Measurements from ENCODE around the gene NFX1. TPM values are rescaled to one million over a fixed set of nuclear protein-coding genes. Genes with fewer than 3 reads are reported as not detected.
A peak's percentile ranks its signal among the peaks of the same experiment; 100 is the strongest.
"Not testable (repeated sequence)": the region's sequence is repeated elsewhere in the genome, so short reads cannot be mapped to it uniquely, and the experiment has no call there.

NFX1 gene
- total and polyA plus RNA-seq, 9 of the 15 experiments (the other 6 are each of a cell fraction or from before 2014, with no cell fraction given) = 8.8 to 38.9 (median 26.8) TPM

GRCh38 chr9:33388110-33388994, 98.0 kb downstream of the NFX1 start:
- Histone ChIP-seq H3K9ac (ENCODE audit: insufficient read depth in 1 of 2, low read depth in 2 of 2, low read length in 2 of 2) (no peak overlapping the region), H3K79me2 (ENCODE audit: control insufficient read depth, insufficient read depth, low read length) (no peaks in the 10 kb centered on the region), H3K4me3 (no peak overlapping the region), H4K20me1 (replicated peaks; ENCODE audit: control insufficient read depth, insufficient read depth, low read length) (no peaks in the 10 kb centered on the region), H3K27me3 (ENCODE audit: control insufficient read depth in 2 of 2, insufficient read depth in 2 of 2, low read length in 2 of 2) (no peaks in the 10 kb centered on the region), H3K4me1 (replicated peaks in 1 of 2; ENCODE audit: control insufficient read depth in 2 of 2, insufficient read depth in 2 of 2, low read length in 2 of 2) (peaks cover 2 to 6% of the 10 kb centered on the region in 2 experiments; a peak in 3 of 5 replicates), H3K9me3 (replicated peaks; ENCODE audit: control insufficient read depth, insufficient read depth, low read depth, low read length) (no peaks in the 10 kb centered on the region), H3K36me3 (ENCODE audit: control insufficient read depth, insufficient read depth, low read length) (no peaks in the 10 kb centered on the region), H3K27ac (ENCODE audit: extremely low read depth, low read depth, low read length) (no peak overlapping the region), H2AFZ (ENCODE audit: low read depth, low read length) (no peak overlapping the region), H3K9me1 (ENCODE audit: control insufficient read depth, insufficient read depth, low read length) (no peaks in the 10 kb centered on the region), H3K4me2 (ENCODE audit: insufficient read depth, low read length) (no peak overlapping the region)
- ATAC-seq = no peak
- TF ChIP-seq NFIC (IDR thresholded peaks at IDR 0.05) (peak; percentile 42), SAFB2 (IDR thresholded peaks at IDR 0.05; ENCODE audit: borderline replicate concordance, low read depth, low read length, severe bottlenecking) (no peak)
- POLR2A ChIA-PET = interaction anchor here (0.6 kb wide), 1 partner anchor 11 kb away, joined by 5 read pairs; no protein-coding TSS in a partner anchor
- no peak for DNase-seq (ENCODE audit: extremely low read depth in 1 of 4, low spot score in 3 of 4)
- 59% methylated on average over 15 of the region's 15 CpGs for WGBS (ENCODE audit: insufficient coverage, low coverage, missing lambda C conversion rate)
- intact Hi-C loops (cut with micrococcal nuclease) (no loop called here), in situ Hi-C loops (cut with MboI) (no loop called here)
- BruUV-seq (replicated peaks) = no TSS peak
- no peak for FAIRE-seq
- CTCF ChIA-PET (ENCODE audit: low intra/inter-chr PET ratio) = no interaction called here

- 59% methylated on average over 2 of the region's 9 CpGs for WGBS (ENCODE audit: insufficient coverage, low coverage, missing lambda C conversion rate)
- H3K36me3 ChIP-seq (ENCODE audit: control insufficient read depth, insufficient read depth, low read length); H3K9me1 ChIP-seq (ENCODE audit: control insufficient read depth, insufficient read depth, low read length); H2AFZ ChIP-seq (ENCODE audit: low read depth, low read length); H3K4me3 ChIP-seq; H3K27me3 ChIP-seq (ENCODE audit: control insufficient read depth in 2 of 2, insufficient read depth in 2 of 2, low read length in 2 of 2); H3K4me1 ChIP-seq (replicated peaks in 1 of 2; ENCODE audit: control insufficient read depth in 2 of 2, insufficient read depth in 2 of 2, low read length in 2 of 2); ATAC-seq; in situ Hi-C loops (cut with MboI); H4K20me1 ChIP-seq (replicated peaks; ENCODE audit: control insufficient read depth, insufficient read depth, low read length); CTCF ChIA-PET (ENCODE audit: low intra/inter-chr PET ratio); BruUV-seq (replicated peaks); FAIRE-seq; POLR2A ChIA-PET; H3K27ac ChIP-seq (ENCODE audit: extremely low read depth, low read depth, low read length); intact Hi-C loops (cut with micrococcal nuclease); H3K4me2 ChIP-seq (ENCODE audit: insufficient read depth, low read length); H3K9me3 ChIP-seq (replicated peaks; ENCODE audit: control insufficient read depth, insufficient read depth, low read depth, low read length); H3K9ac ChIP-seq (ENCODE audit: insufficient read depth in 1 of 2, low read depth in 2 of 2, low read length in 2 of 2); H3K79me2 ChIP-seq (ENCODE audit: control insufficient read depth, insufficient read depth, low read length); TF ChIP-seq JUND (tag; IDR thresholded peaks at IDR 0.05; ENCODE audit: borderline replicate concordance, low read depth, low read length): not testable (repeated sequence)
- peak in 1 of 4 experiments; percentile 34 for DNase-seq (ENCODE audit: extremely low read depth in 1 of 4, low spot score in 3 of 4)
- peak; percentile 17; the same call in 1 of the 2 replicates for TF ChIP-seq PKNOX1 (IDR thresholded peaks at IDR 0.05)
- TF ChIP-seq BHLHE40 (IDR thresholded peaks at IDR 0.05; ENCODE audit: low read length) = peak; percentile 16; the same call in 1 of the 2 replicates
- TF ChIP-seq JUND (IDR thresholded peaks at IDR 0.05; ENCODE audit: borderline replicate concordance, low read depth, low read length) = 0 out of 2 replicates have a peak, but pooled peaks have one; percentile 20
- peak; percentile 95 for TF ChIP-seq ATF7 (IDR thresholded peaks at IDR 0.05)
- peak; percentile 16; the same call in 1 of the 2 replicates for TF ChIP-seq TCF7L2 (IDR thresholded peaks at IDR 0.05; ENCODE audit: low read depth, low read length)
- 0 out of 2 replicates have a peak, but pooled peaks have one; percentile 33 for TF ChIP-seq FOSL1 (tag; conservative IDR thresholded peaks at IDR 0.05)
- peak; percentile 77 for TF ChIP-seq RFX1 (IDR thresholded peaks at IDR 0.05)
- peak; percentile 71; the same call in 1 of the 2 replicates for TF ChIP-seq TFAP4 (CRISPR knock-in tag; IDR thresholded peaks at IDR 0.05; ENCODE audit: borderline replicate concordance)
- peak in 1 of 2 experiments; percentile 88; a peak in 1 of 4 replicates for TF ChIP-seq NONO (IDR thresholded peaks at IDR 0.05; ENCODE audit: low read depth in 2 of 2, low read length in 1 of 2)
Observed at GRCh38 chr9:33391111-33391771, 100.9 kb downstream of the NFX1 start.

All from K562 (cell line).